ENCODE measurements around the gene HS3ST4. TPM values are rescaled to one million over a fixed set of nuclear protein-coding genes. Genes with fewer than 3 reads are reported as not detected.

The HS3ST4 gene
- total and polyA plus RNA-seq, 2 experiments from 2014 or later: 0.44 to 2.1 TPM

GRCh38 chr16:25867041-25867440, 175.3 kb downstream of the HS3ST4 start:
- Mint-ChIP-seq H3K9me3 (peaks cover 75% of the 10 kb centered on the region), H3K36me3 (ENCODE audit: low read depth) (peaks cover 9% of the 10 kb centered on the region), H3K27me3 (ENCODE audit: insufficient read depth, low read depth, poor library complexity) (peaks cover 7% of the 10 kb centered on the region), H3K4me1 (peaks cover 10% of the 10 kb centered on the region), H3K27ac (no peak overlapping the region), H3K4me3 (no peak overlapping the region)
- H3F3A ChIP-seq (replicated peaks; ENCODE audit: low read depth): no peaks in the 10 kb centered on the region
- no peak overlapping the region for H2AFZ ChIP-seq
- no peak overlapping the region for H3K27ac ChIP-seq (ENCODE audit: low read depth)
- H3K36me3 ChIP-seq (ENCODE audit: insufficient read depth): no peaks in the 10 kb centered on the region
- no peaks in the 10 kb centered on the region for H4K20me1 ChIP-seq (replicated peaks; ENCODE audit: insufficient read depth)
- H3K4me2 ChIP-seq: no peak overlapping the region
- no peak for DNase-seq (ENCODE audit: low spot score)
- TF ChIP-seq ZNF331 (CRISPR knock-in tag; IDR thresholded peaks at IDR 0.05; ENCODE audit: low read depth) (no peak), NANOG (IDR thresholded peaks at IDR 0.05; ENCODE audit: borderline replicate concordance) (no peak)
- no peaks in the 10 kb centered on the region for H3K4me1 ChIP-seq (ENCODE audit: insufficient read depth)
- no peak for ATAC-seq
- H3K27me3 ChIP-seq (ENCODE audit: insufficient read depth): no peaks in the 10 kb centered on the region
- H3K9me2 ChIP-seq (ENCODE audit: insufficient read depth): no peaks in the 10 kb centered on the region
- no peak overlapping the region for H3K4me3 ChIP-seq
- no peaks in the 10 kb centered on the region for H3K79me2 ChIP-seq (replicated peaks; ENCODE audit: insufficient read depth)

GRCh38 chr16:25868106-25868505, 176.3 kb downstream of the HS3ST4 start:
- Mint-ChIP-seq H3K27ac (no peak overlapping the region), H3K27me3 (ENCODE audit: insufficient read depth, low read depth, poor library complexity) (peaks cover 7% of the 10 kb centered on the region), H3K4me1 (peaks cover 10% of the 10 kb centered on the region), H3K36me3 (ENCODE audit: low read depth) (peaks cover 12% of the 10 kb centered on the region), H3K4me3 (no peak overlapping the region; the same call in 2 of the 3 replicates), H3K9me3 (peaks cover 72% of the 10 kb centered on the region)
- Histone ChIP-seq H3K36me3 (ENCODE audit: insufficient read depth) (no peaks in the 10 kb centered on the region), H3K79me2 (replicated peaks; ENCODE audit: insufficient read depth) (no peaks in the 10 kb centered on the region), H2AFZ (no peak overlapping the region), H3K9me2 (ENCODE audit: insufficient read depth) (0 out of 2 replicates have a peak, but pooled peaks cover 3% of the 10 kb centered on the region), H3K4me2 (no peak overlapping the region), H3K27me3 (ENCODE audit: insufficient read depth) (no peaks in the 10 kb centered on the region), H3K4me3 (no peak overlapping the region), H3K4me1 (ENCODE audit: insufficient read depth) (no peaks in the 10 kb centered on the region), H3F3A (replicated peaks; ENCODE audit: low read depth) (no peaks in the 10 kb centered on the region), H3K27ac (ENCODE audit: low read depth) (no peak overlapping the region), H4K20me1 (replicated peaks; ENCODE audit: insufficient read depth) (no peaks in the 10 kb centered on the region)
- DNase-seq (ENCODE audit: low spot score): no peak
- no peak for ATAC-seq
- no peak for TF ChIP-seq CTCF (conservative IDR thresholded peaks at IDR 0.05; ENCODE audit: low read depth in 2 of 2)
- TF ChIP-seq EZH2 (IDR thresholded peaks at IDR 0.05; ENCODE audit: low read depth, unreplicated experiment): no peak
- TF ChIP-seq ZNF462 (CRISPR knock-in tag; IDR thresholded peaks at IDR 0.05): no peak
- no peak for TF ChIP-seq ZNF331 (CRISPR knock-in tag; IDR thresholded peaks at IDR 0.05; ENCODE audit: low read depth)
- TF ChIP-seq ZNF114 (CRISPR knock-in tag; IDR thresholded peaks at IDR 0.05): no peak
- no peak for TF ChIP-seq POLR2AphosphoS5 (IDR thresholded peaks at IDR 0.05; ENCODE audit: low read depth)
- TF ChIP-seq CREB1 (CRISPR knock-in tag; IDR thresholded peaks at IDR 0.05; ENCODE audit: low read depth): no peak
- TF ChIP-seq REST (IDR thresholded peaks at IDR 0.05; ENCODE audit: unreplicated experiment): no peak
- TF ChIP-seq ETS1 (IDR thresholded peaks at IDR 0.05): no peak
